Hepatocyte (in vitro differentiated cells): ENCODE results near the gene ZFPL1. TPM values are rescaled to one million over a fixed set of nuclear protein-coding genes. Genes with fewer than 3 reads are reported as not detected.
A peak's percentile ranks its signal among the peaks of the same experiment; 100 is the strongest.

Source experiments
- DNase-seq: peaks from one replicate; pipeline ENCODE4 v3.0.0-alpha.2; 2016; ENCODE audit warnings: low spot score
- H2AFZ ChIP-seq: fragments of 200-600 bp; sonication (generic); 2 replicates; pipeline ENCODE4 v1.6.0; 2016; ENCODE audit warnings: antibody characterized with exemption, mild to moderate bottlenecking
- H3K27ac ChIP-seq: fragments of 200-600 bp; sonication (generic); 2 replicates; pipeline ENCODE4 v1.5.1; 2016; ENCODE audit warnings: mild to moderate bottlenecking
- H3K27me3 ChIP-seq: fragments of 200-600 bp; sonication (generic); 2 replicates; pipeline ENCODE4 v1.6.1; 2016
- H3K36me3 ChIP-seq: fragments of 200-600 bp; sonication (generic); replicated peaks from 2 replicates; pipeline ENCODE4 v1.5.1; 2016; ENCODE audit warnings: low read depth; ENCODE audit not compliant: insufficient read depth
- H3K4me1 ChIP-seq: fragments of 200-600 bp; sonication (generic); 2 replicates; pipeline ENCODE4 v1.5.1; 2016; ENCODE audit warnings: mild to moderate bottlenecking, moderate library complexity; ENCODE audit not compliant: insufficient read depth
- H3K4me2 ChIP-seq: fragments of 200-600 bp; sonication (generic); 2 replicates; pipeline ENCODE4 v1.6.0; 2016
- H3K4me3 ChIP-seq: fragments of 200-600 bp; sonication (generic); 2 replicates; pipeline ENCODE4 v1.5.1; 2016; ENCODE audit warnings: mild to moderate bottlenecking
- H3K79me2 ChIP-seq: fragments of 200-600 bp; sonication (generic); 2 replicates; pipeline ENCODE4 v1.6.0; 2017; ENCODE audit warnings: mild to moderate bottlenecking
- H3K9me2 ChIP-seq: fragments of 200-600 bp; sonication (generic); replicated peaks from 2 replicates; pipeline ENCODE4 v1.6.0; 2017; ENCODE audit warnings: mild to moderate bottlenecking; ENCODE audit not compliant: insufficient read depth
- H3K9me3 ChIP-seq: fragments of 200-600 bp; sonication (generic); 2 replicates; pipeline ENCODE4 v1.5.1; 2016; ENCODE audit warnings: low read depth, mild to moderate bottlenecking
- H4K20me1 ChIP-seq: fragments of 200-600 bp; sonication (generic); 2 replicates; pipeline ENCODE4 v1.6.0; 2016; ENCODE audit warnings: mild to moderate bottlenecking; ENCODE audit not compliant: insufficient read depth, poor library complexity, severe bottlenecking
- EZH2 ChIP-seq: fragments of 200-600 bp; sonication (generic); IDR thresholded peaks from 2 replicates; pipeline ENCODE4 v1.6.1; 2016; ENCODE audit warnings: antibody characterized with exemption, mild to moderate bottlenecking, borderline replicate concordance
- EZH2phosphoT487 ChIP-seq: fragments of 200-600 bp; sonication (generic); IDR thresholded peaks from one replicate; pipeline ENCODE4 v1.6.1; 2018; ENCODE audit warnings: antibody characterized with exemption, mild to moderate bottlenecking, low read depth, moderate library complexity; ENCODE audit not compliant: unreplicated experiment, severe bottlenecking
- WGBS: methylation state at CpG from one replicate; pipeline ENCODE4 v1.1.6; 2016; ENCODE audit warnings: low lambda C conversion rate; ENCODE audit errors: missing lambda C conversion rate; 5-methylcytosine and 5-hydroxymethylcytosine counted together
- polyA plus RNA-seq: library from polyadenylated mRNA; unstranded; fragments of >200 nt; fragmentation: Nextera tagmentation; extraction: Ambion mirVana; gene quantifications from 2 replicates; pipeline ENCODE4 v1.2.1, GENCODE V29; 2016
- total RNA-seq: library from RNA; depleted of rRNA; stranded (reverse); fragments of >200 nt; gene quantifications from 2 replicates; pipeline ENCODE4 v1.2.3, GENCODE V29; 2014
- TF ChIP-seq, protein P1 (sequence below): fragments of 200-600 bp; sonication (generic); IDR thresholded peaks from 2 replicates; pipeline ENCODE4 v1.5.1; 2016; ENCODE audit warnings: antibody characterized with exemption, mild to moderate bottlenecking; ENCODE audit not compliant: poor library complexity

The ZFPL1 gene
- total and polyA plus RNA-seq, 2 experiments from 2014 or later, result 41.0 to 52.7 TPM

DNA sequence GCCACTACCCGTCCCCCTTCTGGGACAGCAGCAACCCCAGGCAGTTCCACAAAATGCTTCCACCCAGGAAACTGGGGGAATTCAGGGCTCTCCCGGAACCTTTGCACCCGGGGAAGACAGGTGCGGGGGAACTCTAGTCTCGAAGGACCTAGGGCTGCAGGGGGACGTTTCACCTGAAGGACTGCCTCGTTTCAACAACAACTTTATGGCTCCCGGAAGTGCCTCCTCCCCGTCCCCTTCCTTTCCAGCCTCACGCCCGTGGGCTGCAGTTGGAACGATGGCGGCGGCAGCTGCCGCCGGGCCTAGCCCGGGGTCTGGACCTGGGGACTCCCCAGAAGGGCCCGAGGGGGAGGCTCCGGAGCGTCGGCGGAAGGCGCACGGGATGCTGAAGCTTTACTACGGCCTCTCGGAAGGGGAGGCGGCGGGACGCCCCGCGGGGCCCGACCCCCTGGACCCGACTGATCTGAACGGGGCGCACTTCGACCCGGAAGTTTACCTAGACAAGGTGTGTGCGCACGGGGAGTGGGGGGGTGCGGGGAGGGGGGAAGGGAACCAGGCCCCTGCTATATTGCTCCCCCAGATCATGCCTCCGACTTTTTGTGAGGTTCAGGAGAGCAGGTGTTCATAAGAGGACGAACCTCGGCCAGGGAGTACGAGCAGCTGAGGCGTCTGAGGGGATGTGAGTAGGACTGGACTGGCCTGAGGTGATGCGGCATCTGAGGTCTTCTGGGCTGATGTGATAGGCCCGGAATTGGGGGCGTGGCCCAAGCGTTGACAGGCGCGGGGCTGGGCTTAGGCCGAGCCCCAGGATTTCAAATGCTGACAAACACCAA is 12.2 kb downstream of the ZFPL1 start, which contains the start of gene VPS51:
VPS51 (plus strand) TSS at position 241 of the 833 bp plus-strand sequence; CDS start at position 278, 37 bp downstream.
- no peaks in the 10 kb centered on the region for H4K20me1 ChIP-seq
- peak within 1 kb of the TSS; percentile 82 for H3K4me2 ChIP-seq
- peak within 1 kb of the TSS; percentile 78 for H3K4me3 ChIP-seq
- H3K9me3 ChIP-seq, result no peaks in the 10 kb centered on the region
- H3K9me2 ChIP-seq, result no peaks in the 10 kb centered on the region
- peak within 1 kb of the TSS; percentile 97 for H3K27ac ChIP-seq
- peak; percentile 95 for DNase-seq
- H3K4me1 ChIP-seq, result peaks cover 13% of the 10 kb centered on the region
- no peaks in the 10 kb centered on the region for H3K36me3 ChIP-seq
- WGBS, result 0% methylated on average over 42 of the region's 52 CpGs
- peaks cover 30% of the 10 kb centered on the region for H3K79me2 ChIP-seq
- TF ChIP-seq EZH2phosphoT487 (no peak), EZH2 (no peak)
- TF ChIP-seq, protein P1, sequence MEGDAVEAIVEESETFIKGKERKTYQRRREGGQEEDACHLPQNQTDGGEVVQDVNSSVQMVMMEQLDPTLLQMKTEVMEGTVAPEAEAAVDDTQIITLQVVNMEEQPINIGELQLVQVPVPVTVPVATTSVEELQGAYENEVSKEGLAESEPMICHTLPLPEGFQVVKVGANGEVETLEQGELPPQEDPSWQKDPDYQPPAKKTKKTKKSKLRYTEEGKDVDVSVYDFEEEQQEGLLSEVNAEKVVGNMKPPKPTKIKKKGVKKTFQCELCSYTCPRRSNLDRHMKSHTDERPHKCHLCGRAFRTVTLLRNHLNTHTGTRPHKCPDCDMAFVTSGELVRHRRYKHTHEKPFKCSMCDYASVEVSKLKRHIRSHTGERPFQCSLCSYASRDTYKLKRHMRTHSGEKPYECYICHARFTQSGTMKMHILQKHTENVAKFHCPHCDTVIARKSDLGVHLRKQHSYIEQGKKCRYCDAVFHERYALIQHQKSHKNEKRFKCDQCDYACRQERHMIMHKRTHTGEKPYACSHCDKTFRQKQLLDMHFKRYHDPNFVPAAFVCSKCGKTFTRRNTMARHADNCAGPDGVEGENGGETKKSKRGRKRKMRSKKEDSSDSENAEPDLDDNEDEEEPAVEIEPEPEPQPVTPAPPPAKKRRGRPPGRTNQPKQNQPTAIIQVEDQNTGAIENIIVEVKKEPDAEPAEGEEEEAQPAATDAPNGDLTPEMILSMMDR, result no peak
- peak within 1 kb of the TSS; percentile 100 for H2AFZ ChIP-seq
- no peaks in the 10 kb centered on the region for H3K27me3 ChIP-seq

DNA sequence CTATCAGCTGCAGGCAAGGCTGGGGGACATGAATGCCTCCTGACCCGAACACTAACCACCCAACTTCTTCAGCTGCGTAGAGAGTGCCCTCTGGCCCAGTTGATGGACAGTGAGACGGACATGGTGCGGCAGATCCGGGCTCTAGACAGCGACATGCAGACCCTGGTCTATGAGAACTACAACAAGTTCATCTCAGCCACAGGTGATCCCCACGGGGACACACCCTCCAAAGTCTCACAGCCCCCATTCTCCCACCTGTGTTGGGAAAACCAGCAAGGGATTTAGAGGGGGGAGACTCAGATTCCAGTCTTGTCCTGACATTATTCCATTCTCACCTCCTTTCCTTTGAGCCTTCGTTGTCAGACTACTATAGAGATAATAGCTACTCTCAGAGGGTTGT is 12.9 kb downstream of the ZFPL1 start:
- Histone ChIP-seq H4K20me1 (no peaks in the 10 kb centered on the region), H3K36me3 (no peaks in the 10 kb centered on the region), H3K9me2 (no peaks in the 10 kb centered on the region), H3K4me3 (peak overlapping the region; percentile 78), H3K4me1 (peaks cover 13% of the 10 kb centered on the region), H3K79me2 (peaks cover 33% of the 10 kb centered on the region), H3K27me3 (no peaks in the 10 kb centered on the region), H3K27ac (peak overlapping the region; percentile 97), H3K9me3 (no peaks in the 10 kb centered on the region), H3K4me2 (peak overlapping the region; percentile 82), H2AFZ (no peak overlapping the region)
- WGBS, result 56% methylated on average over 8 of the region's 8 CpGs
- TF ChIP-seq EZH2phosphoT487 (no peak), EZH2 (no peak)
- TF ChIP-seq, protein P1, result no peak
- DNase-seq, result no peak

DNA sequence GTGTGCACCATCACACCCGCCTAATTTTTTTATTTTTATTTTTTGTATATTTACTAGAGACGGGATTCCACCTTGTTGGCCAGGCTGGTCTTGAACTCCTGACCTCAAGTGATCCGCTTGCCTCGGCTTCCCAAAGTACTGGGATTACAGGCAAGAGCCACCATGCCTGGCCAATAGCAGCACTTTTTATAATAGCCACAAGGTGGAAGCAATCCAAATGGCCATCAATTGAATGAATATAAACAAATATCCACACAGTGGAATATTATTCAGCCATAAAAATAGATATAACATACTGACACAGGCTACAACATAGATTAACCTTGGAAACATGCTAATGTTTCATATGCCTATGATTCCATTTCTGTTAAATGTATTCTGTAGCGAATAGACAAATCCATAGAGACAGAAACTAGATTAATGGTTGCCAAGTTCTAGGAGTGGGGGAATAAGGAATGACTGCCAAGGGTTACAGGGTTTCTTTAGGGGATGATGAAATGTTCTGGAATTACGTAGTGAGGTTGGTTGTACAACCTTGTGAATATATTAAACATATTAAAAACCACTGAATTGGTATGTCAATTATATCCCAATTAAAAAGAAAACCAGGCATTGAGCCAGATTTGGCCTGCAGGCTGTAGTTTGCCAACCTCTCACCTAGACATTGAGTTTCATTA is 16.8 kb downstream of the ZFPL1 start:
- H3K79me2 ChIP-seq, result peaks cover 59% of the 10 kb centered on the region
- no peak for DNase-seq
- 93% methylated on average over 6 of the region's 6 CpGs for WGBS
- H3K36me3 ChIP-seq, result no peaks in the 10 kb centered on the region
- H3K27me3 ChIP-seq, result no peaks in the 10 kb centered on the region
- TF ChIP-seq EZH2 (no peak), EZH2phosphoT487 (no peak)
- TF ChIP-seq, protein P1, result no peak
- H3K9me3 ChIP-seq, result no peaks in the 10 kb centered on the region
- H3K4me1 ChIP-seq, result peaks cover 10% of the 10 kb centered on the region
- H3K4me3 ChIP-seq, result no peak overlapping the region
- no peak overlapping the region for H3K27ac ChIP-seq
- H2AFZ ChIP-seq, result no peak overlapping the region
- no peak overlapping the region for H3K4me2 ChIP-seq
- H4K20me1 ChIP-seq, result no peaks in the 10 kb centered on the region
- H3K9me2 ChIP-seq, result no peaks in the 10 kb centered on the region
